HK-2 (cell line): Measurements from ENCODE around the gene MAP3K4.

ENCODE experiments used
- DNase-seq: peaks from one replicate; pipeline ENCODE4 v3.0.0-alpha.2; 2018; ENCODE audit not compliant: unreplicated experiment

Gene MAP3K4

GRCh38 chr6:161038229-161039031 is 46.9 kb downstream of the MAP3K4 start:
- DNase-seq, result peak; percentile 79

- no peak for DNase-seq
Observed at GRCh38 chr6:161041274-161041673, 49.7 kb downstream of the MAP3K4 start.

GRCh38 chr6:161044335-161044734 is 52.8 kb downstream of the MAP3K4 start:
- DNase-seq, result no peak

GRCh38 chr6:161048641-161049040 is 57.1 kb downstream of the MAP3K4 start:
- no peak for DNase-seq

- DNase-seq, result no peak
Observed at GRCh38 chr6:161050134-161050765, 58.7 kb downstream of the MAP3K4 start.

- DNase-seq, result no peak
Observed at GRCh38 chr6:161053103-161053502, 61.5 kb downstream of the MAP3K4 start.

- DNase-seq, result no peak
Observed at GRCh38 chr6:161054876-161055275, 63.3 kb downstream of the MAP3K4 start.

GRCh38 chr6:161056451-161056850 is 64.9 kb downstream of the MAP3K4 start:
- no peak for DNase-seq

- DNase-seq, result no peak
Observed at GRCh38 chr6:161057103-161058091, 65.8 kb downstream of the MAP3K4 start.

- no peak for DNase-seq
Observed at GRCh38 chr6:161058741-161059140, 67.2 kb downstream of the MAP3K4 start.

GRCh38 chr6:161061576-161061975 is 70.0 kb downstream of the MAP3K4 start:
- no peak for DNase-seq

GRCh38 chr6:161064915-161065314 is 73.3 kb downstream of the MAP3K4 start:
- DNase-seq, result no peak

GRCh38 chr6:161066511-161066910 is 74.9 kb downstream of the MAP3K4 start:
- no peak for DNase-seq

GRCh38 chr6:161067749-161068148 is 76.2 kb downstream of the MAP3K4 start:
- no peak for DNase-seq

- DNase-seq, result no peak
Observed at GRCh38 chr6:161068321-161068741, 76.8 kb downstream of the MAP3K4 start.

GRCh38 chr6:161073930-161074329 is 82.4 kb downstream of the MAP3K4 start:
- no peak for DNase-seq

GRCh38 chr6:161074496-161075121 is 83.0 kb downstream of the MAP3K4 start:
- no peak for DNase-seq

GRCh38 chr6:161076181-161076677 is 84.7 kb downstream of the MAP3K4 start:
- no peak for DNase-seq

GRCh38 chr6:161079566-161080262 is 88.1 kb downstream of the MAP3K4 start:
- peak; percentile 65 for DNase-seq

GRCh38 chr6:161080263-161080970 is 88.8 kb downstream of the MAP3K4 start:
- DNase-seq, result no peak
